T-helper 2 cell treated with Interferon-gamma antibody and Interleukin-4, amounts not matched to agents 5 μg/mL and 100 μg/mL, for 36 hours (primary cell): Measurements from ENCODE around the gene SLC35D2.
A peak's percentile ranks its signal among the peaks of the same experiment; 100 is the strongest.
"Not testable (repeated sequence)": the region's sequence is repeated elsewhere in the genome, so short reads cannot be mapped to it uniquely, and the experiment has no call there.

ENCODE experiments used
- DNase-seq: peaks from one replicate; pipeline ENCODE4 v3.0.0; 2021; ENCODE audit warnings: low spot score
- H3K27ac Mint-ChIP-seq: one replicate; pipeline ENCODE4 v1.8.0; 2021; ENCODE audit warnings: mild to moderate bottlenecking, mixed read lengths
- H3K27me3 Mint-ChIP-seq: one replicate; pipeline ENCODE4 v1.8.0; 2021; ENCODE audit warnings: low read depth, mixed read lengths
- H3K36me3 Mint-ChIP-seq: one replicate; pipeline ENCODE4 v1.8.0; 2021; ENCODE audit warnings: low read depth, mixed read lengths
- H3K4me1 Mint-ChIP-seq: one replicate; pipeline ENCODE4 v1.8.0; 2021; ENCODE audit warnings: low read depth, mixed read lengths
- H3K4me3 Mint-ChIP-seq: one replicate; pipeline ENCODE4 v1.8.0; 2022; ENCODE audit warnings: mild to moderate bottlenecking, moderate library complexity, mixed read lengths
- H3K9me3 Mint-ChIP-seq: one replicate; pipeline ENCODE4 v1.8.0; 2021; ENCODE audit warnings: mixed read lengths

The SLC35D2 gene

DNA sequence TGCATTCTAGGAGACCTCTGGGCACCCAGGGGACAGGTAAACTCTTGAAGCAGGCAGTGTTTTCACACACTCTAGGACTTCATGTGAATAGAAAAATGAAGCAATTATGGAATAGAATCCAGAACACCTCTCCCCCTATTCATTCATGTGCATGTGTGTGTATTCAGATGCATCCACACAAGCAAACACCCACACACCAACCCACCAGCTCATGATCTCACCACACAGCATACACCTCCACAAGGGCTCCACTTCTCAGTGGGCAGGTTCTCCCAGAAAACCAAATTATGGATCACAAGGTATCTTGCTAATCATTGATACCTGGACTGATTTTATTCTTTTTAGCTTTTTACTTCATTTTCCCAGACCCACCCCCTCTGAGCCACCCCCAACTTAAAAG, 60.3 kb downstream of the SLC35D2 start:
- Mint-ChIP-seq H3K9me3 (no peaks in the 10 kb centered on the region), H3K27me3 (no peaks in the 10 kb centered on the region), H3K36me3 (no peaks in the 10 kb centered on the region), H3K27ac (no peak overlapping the region), H3K4me1 (no peaks in the 10 kb centered on the region), H3K4me3 (no peak overlapping the region)
- DNase-seq = no peak

DNA sequence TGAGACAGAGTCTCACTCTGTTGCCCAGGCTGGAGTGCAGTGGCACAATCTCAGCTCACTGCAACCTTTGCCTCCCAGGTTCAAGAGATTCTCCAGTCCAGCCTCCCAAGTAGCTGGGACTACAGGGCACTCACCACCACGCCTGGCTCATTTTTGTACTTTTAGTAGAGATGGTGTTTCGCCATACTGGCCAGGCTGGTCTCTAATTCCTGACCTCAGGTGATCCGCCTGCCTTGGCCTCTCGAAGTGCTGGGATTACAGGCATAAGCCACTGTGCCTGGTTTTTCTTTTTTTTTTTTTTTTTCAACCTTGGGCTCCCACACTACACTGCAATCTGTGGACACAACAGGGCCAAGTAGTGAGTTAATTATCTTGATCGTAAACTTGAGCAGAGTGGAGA, 60.8 kb downstream of the SLC35D2 start:
- not testable (repeated sequence) for H3K27me3 Mint-ChIP-seq, H3K4me3 Mint-ChIP-seq, H3K9me3 Mint-ChIP-seq, H3K36me3 Mint-ChIP-seq, DNase-seq, H3K4me1 Mint-ChIP-seq, H3K27ac Mint-ChIP-seq

DNA sequence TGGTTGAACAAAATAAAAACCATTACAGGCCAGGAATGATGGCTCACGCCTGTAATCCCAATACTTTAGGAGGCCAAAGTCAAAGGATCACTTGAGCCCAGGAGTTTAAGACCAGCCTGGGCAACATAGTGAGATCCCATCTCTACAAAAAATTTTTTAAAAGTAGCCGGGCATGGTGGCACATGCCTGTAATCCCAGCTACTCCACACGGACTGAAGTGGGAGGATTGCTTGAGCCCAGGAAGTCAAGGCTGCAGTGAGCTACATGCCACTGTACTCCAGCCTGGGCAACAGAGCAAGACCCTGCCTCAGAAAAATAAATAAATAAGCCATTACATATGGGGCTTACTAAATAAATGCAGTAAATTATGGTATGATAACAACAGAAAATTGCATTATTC, 61.3 kb downstream of the SLC35D2 start:
- not testable (repeated sequence) for H3K36me3 Mint-ChIP-seq, H3K27ac Mint-ChIP-seq, DNase-seq, H3K4me1 Mint-ChIP-seq, H3K9me3 Mint-ChIP-seq, H3K4me3 Mint-ChIP-seq, H3K27me3 Mint-ChIP-seq

DNA sequence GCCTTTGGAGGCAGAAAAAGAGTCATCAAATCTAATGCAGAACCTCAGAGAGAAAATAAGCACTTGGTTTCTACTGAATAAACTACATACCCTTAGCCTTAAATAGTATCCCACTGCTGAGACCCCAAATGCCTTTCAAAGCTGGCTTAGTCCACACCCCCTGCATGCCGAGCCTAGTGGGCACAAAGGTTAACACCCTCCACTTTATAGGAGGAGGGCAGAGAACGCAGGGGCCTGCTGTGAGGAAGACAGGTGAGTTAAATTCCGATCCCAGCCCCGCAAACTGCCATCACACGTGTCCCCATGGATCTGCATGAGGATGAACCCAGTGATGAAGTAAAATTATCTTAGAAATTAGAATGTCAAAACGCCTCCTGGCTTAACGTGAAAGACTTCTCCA, 62.0 kb downstream of the SLC35D2 start:
- Mint-ChIP-seq H3K9me3 (no peaks in the 10 kb centered on the region), H3K27ac (no peak overlapping the region), H3K36me3 (no peaks in the 10 kb centered on the region), H3K27me3 (no peaks in the 10 kb centered on the region), H3K4me1 (no peaks in the 10 kb centered on the region), H3K4me3 (no peak overlapping the region)
- DNase-seq = no peak

DNA sequence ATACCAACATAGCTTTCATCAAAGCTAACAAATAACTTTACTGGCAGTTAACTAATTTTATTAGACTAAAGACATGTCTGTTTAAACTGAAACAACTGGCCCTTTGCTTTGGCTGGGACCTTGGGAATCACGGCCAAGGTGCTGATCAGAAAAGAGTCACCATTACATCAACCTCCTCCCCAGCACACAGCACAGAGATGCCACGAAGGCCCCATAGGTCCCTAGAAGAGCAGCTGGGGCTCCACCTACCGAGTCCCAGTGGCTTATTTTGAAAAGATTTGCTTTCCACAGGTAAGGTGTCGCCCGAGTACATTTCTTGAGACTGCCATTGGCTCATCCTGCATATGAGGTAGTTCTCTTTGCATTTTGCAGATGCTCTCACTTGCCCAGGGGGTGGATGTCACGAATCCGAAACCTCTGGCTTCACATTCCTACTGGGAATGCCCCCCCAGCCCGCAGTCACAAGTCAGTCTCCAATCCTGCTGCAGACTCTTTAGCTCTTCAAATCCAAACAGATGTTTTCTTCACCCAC, 62.7 kb downstream of the SLC35D2 start:
- DNase-seq = no peak
- H3K9me3 Mint-ChIP-seq = no peaks in the 10 kb centered on the region
- H3K4me3 Mint-ChIP-seq = no peak overlapping the region
- H3K4me1 Mint-ChIP-seq = no peaks in the 10 kb centered on the region
- H3K27ac Mint-ChIP-seq = no peak overlapping the region
- no peaks in the 10 kb centered on the region for H3K36me3 Mint-ChIP-seq
- no peaks in the 10 kb centered on the region for H3K27me3 Mint-ChIP-seq

DNA sequence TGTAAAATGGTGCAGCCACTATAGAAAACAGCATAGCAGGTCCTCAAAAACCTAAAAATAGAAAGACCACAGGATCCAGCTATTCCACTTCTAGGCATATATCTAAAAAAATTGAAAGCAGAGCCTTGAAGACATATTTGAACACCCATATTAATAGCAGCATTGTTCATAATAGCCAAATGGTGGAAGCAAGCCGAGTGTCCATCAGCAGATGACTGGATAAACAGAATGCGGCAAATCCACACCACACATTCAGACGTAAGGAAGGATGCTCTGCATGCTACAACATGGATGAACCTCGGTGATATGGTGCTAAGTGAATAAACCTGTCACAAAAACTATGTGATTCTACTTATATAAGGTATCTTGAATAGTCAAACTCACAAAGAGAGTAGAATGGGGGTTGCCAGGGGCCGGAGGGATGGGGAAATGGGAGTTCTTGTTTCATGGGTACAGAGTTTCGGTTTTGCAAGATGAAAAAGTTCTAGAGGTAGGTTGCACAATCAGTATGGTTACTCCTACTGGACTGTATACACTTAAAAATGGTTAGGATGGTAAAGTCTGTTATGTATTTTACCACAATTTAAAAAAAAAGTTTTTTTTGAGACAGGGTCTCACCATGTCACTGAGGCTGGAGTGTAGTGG, 64.5 kb downstream of the SLC35D2 start:
- H3K27ac Mint-ChIP-seq = no peak overlapping the region
- no peaks in the 10 kb centered on the region for H3K9me3 Mint-ChIP-seq
- no peak overlapping the region for H3K4me3 Mint-ChIP-seq
- no peak for DNase-seq
- peaks cover 2% of the 10 kb centered on the region for H3K27me3 Mint-ChIP-seq
- H3K4me1 Mint-ChIP-seq = no peaks in the 10 kb centered on the region
- no peaks in the 10 kb centered on the region for H3K36me3 Mint-ChIP-seq

DNA sequence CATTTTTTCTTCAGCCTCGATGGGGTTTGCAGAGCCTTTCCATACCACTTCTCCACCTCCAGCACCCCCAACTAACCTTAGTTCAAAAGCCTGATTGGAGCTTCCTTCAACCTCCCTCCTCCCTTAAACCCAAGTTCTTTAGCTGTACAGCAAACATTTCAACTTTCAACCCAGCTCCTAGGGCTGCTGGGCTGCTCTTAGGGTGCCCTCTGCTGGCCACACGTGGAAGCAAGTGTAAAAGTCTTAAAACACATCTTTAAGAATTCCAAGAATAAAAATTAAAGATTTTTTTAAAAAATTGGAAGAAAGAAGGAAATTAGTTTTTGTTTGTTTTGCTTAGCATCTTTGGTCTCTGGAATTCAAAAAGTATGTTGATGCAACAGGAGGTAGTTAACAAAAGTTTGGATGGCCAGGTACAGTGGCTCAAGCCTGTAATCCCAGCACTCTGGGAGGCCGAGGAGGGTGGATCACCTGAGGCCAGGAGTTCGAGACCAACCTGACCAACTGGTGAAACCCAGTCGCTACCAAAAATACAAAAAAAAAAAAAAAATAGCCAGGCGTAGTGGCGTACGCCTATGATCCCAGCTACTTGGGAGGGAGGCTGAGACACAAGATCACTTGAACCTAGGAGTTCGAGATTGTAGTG, 66.1 kb downstream of the SLC35D2 start:
- Mint-ChIP-seq H3K4me3 (no peak overlapping the region), H3K9me3 (peaks cover 13% of the 10 kb centered on the region), H3K4me1 (no peaks in the 10 kb centered on the region), H3K36me3 (no peaks in the 10 kb centered on the region), H3K27me3 (peaks cover 4% of the 10 kb centered on the region), H3K27ac (no peak overlapping the region)
- peak; percentile 6 for DNase-seq

DNA sequence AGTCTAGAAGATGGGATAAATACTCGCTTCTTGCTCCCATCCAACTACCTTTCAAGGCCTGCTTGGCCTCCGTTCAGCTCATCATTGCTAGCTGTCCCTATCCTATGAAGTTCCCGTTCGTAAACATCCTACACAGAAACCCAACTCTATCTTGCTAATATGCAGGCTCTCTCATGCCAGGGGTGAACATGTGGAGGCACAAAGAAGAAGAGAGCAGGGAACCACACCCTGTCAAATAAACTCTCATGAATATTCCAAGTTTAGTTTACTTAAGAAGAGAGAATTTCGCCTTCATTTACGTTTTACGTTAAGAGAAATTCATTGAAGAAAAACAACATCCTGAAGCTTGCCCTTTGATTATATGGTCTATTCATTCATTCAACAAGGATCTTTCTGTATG, 73.7 kb downstream of the SLC35D2 start:
- no peak overlapping the region for H3K27ac Mint-ChIP-seq

DNA sequence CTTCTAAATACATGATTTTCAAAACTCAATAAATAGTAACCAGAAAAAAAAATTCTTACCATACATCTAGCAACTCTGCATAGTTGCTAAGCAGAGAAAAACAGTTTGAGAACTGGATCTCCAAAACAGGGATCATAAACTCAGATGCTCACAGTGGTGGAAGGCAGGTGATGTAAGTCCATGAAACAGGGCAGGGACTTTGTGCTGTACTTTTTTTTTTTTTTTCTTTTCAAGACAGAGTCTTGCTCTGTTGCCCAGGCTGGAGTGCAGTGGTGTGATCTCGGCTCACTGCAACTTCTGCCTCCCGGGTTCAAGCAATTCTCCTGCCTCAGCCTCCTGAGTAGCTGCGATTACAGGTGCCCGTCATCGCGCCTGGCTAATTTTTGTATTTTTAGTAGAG, 76.6 kb downstream of the SLC35D2 start:
- H3K27ac Mint-ChIP-seq, H3K36me3 Mint-ChIP-seq, H3K4me3 Mint-ChIP-seq, H3K9me3 Mint-ChIP-seq, DNase-seq, H3K4me1 Mint-ChIP-seq: not testable (repeated sequence)
- peaks cover 12% of the 10 kb centered on the region for H3K27me3 Mint-ChIP-seq

More for the DNA sequence above, 73.7 kb downstream of the SLC35D2 start:
- Mint-ChIP-seq H3K9me3 (peaks cover 25% of the 10 kb centered on the region), H3K4me3 (no peak overlapping the region), H3K36me3 (no peaks in the 10 kb centered on the region), H3K4me1 (no peaks in the 10 kb centered on the region), H3K27me3 (peaks cover 17% of the 10 kb centered on the region)
- no peak for DNase-seq

DNA sequence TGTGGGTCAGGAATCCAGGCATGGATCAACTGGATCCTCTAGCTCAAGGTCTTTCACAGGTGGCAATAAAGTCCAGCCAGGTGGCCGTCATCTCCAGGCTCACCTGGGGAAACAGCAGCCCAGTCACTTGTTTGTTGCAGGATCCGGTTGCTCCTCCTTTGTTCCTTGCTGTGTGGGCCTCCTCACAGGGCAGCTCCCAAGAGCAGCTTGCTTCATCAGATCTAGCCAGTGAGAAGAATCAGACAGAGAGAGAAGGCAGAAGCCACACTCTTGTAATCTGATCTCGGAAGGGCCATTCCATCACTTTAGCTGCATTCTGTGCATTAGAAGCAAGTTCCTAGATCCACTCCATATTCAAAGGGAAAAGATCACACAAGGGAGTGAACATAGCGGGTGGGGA, 78.3 kb downstream of the SLC35D2 start:
- Mint-ChIP-seq H3K9me3 (no peaks in the 10 kb centered on the region), H3K27ac (no peak overlapping the region), H3K36me3 (no peaks in the 10 kb centered on the region), H3K4me1 (no peaks in the 10 kb centered on the region), H3K27me3 (peaks cover 7% of the 10 kb centered on the region), H3K4me3 (no peak overlapping the region)
- no peak for DNase-seq

DNA sequence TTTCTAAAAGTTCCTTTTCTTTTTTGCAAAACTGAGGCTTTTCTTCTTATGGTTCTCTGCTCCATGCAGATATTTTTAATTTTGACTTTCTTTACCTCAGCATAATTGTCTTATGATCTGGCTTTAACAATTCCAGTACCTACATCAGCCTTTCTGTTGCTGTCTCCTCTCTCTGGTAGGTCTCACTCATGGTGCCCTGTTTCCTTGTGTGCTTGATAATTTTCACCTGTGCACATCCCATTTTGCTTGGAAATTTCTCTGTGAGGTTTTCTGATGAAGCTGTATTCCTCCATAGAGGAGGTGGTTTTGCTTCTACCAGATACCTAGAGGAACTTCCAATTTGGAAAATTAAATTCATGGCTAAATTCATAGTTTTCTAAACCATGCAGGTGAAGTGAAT, 79.3 kb downstream of the SLC35D2 start:
- no peak overlapping the region for H3K27ac Mint-ChIP-seq
- no peaks in the 10 kb centered on the region for H3K4me1 Mint-ChIP-seq
- H3K4me3 Mint-ChIP-seq = no peak overlapping the region
- no peaks in the 10 kb centered on the region for H3K9me3 Mint-ChIP-seq
- peaks cover 7% of the 10 kb centered on the region for H3K27me3 Mint-ChIP-seq
- H3K36me3 Mint-ChIP-seq = no peaks in the 10 kb centered on the region
- DNase-seq = no peak

DNA sequence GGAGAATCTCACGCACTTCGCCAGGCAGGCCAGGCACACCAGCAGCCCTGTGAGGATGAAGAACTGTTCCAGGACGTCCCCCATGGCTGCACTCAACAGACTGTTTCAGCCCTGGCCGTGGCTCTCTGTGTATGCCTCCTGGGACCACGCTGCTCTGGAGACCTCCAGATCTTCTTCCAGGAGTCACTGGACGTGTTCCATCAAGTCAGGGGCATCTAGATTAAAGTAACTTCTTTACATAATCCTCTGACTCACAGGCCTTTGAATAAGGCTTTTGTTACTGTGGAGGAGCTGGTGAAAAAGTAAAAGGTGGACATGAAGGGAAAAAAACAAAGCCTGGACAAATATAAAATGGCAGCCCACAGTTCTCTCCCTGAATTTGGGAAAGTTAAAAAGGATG, 81.5 kb downstream of the SLC35D2 start, which contains the start of gene HSD17B3:
Gene HSD17B3 (minus strand): TSS at position 156 of the 400 bp plus-strand sequence. CDS start 72 bp downstream, at position 84.
- no peak for DNase-seq
- no peak within 1 kb of the TSS for H3K27ac Mint-ChIP-seq
- H3K36me3 Mint-ChIP-seq = no peaks in the 10 kb centered on the region
- H3K4me1 Mint-ChIP-seq = no peaks in the 10 kb centered on the region
- no peaks in the 10 kb centered on the region for H3K9me3 Mint-ChIP-seq
- peaks cover 7% of the 10 kb centered on the region for H3K27me3 Mint-ChIP-seq
- no peak within 1 kb of the TSS for H3K4me3 Mint-ChIP-seq

DNA sequence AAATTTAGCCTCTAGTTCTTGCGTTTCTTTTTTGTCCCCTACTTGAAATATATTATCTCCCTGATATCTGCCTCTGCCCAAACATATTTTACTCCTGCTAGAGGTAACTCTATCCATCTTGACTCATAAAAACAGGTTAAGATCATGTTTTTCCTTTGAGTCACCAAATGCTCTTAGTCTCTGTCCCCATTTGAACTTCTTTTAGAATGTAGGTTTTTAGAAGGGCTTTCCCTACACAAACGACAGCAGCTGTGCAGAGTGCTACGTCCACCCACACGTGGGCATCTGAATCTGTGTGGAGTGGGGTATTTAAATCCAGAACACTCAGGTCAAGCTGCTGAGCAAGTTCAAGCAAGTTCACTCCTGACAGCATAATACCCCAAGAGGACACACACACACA, 83.7 kb downstream of the SLC35D2 start:
- H3K4me1 Mint-ChIP-seq = no peaks in the 10 kb centered on the region
- DNase-seq = no peak
- H3K36me3 Mint-ChIP-seq = no peaks in the 10 kb centered on the region
- H3K27ac Mint-ChIP-seq = no peak overlapping the region
- no peaks in the 10 kb centered on the region for H3K9me3 Mint-ChIP-seq
- H3K27me3 Mint-ChIP-seq = peaks cover 5% of the 10 kb centered on the region
- H3K4me3 Mint-ChIP-seq = no peak overlapping the region

DNA sequence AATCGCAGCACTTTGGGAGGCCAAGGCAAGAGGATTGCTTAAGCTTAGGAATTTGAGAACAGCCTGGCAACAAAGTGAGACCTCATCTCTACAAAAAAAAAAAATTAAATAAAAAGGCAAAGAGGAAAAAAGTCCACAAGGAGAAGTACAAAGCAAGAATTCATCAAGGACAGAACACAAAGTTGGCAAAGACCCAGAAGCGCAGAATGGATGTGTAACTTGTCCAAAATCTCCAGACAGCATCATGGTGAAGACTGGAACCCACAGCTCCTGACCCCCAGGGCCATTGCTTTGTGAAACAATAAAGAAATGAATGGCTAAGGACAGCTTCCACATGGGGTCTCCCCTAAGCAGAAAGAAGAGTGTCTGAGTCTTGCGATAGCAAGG, 89.4 kb downstream of the SLC35D2 start:
- no peak for DNase-seq
- peaks cover 3% of the 10 kb centered on the region for H3K27me3 Mint-ChIP-seq
- H3K9me3 Mint-ChIP-seq = no peaks in the 10 kb centered on the region
- H3K4me3 Mint-ChIP-seq = no peak overlapping the region
- no peak overlapping the region for H3K27ac Mint-ChIP-seq
- no peaks in the 10 kb centered on the region for H3K36me3 Mint-ChIP-seq
- no peaks in the 10 kb centered on the region for H3K4me1 Mint-ChIP-seq
